HG03565 (cell line): ENCODE measurements around the gene TMEM150B.

Experiments
- ATAC-seq: cut with Tn5 transposase; IDR thresholded peaks from one replicate; pipeline ENCODE4 v1.9.1; 2021; ENCODE audit warnings: mild to moderate bottlenecking, moderate library complexity; ENCODE audit not compliant: unreplicated experiment

Gene TMEM150B

DNA sequence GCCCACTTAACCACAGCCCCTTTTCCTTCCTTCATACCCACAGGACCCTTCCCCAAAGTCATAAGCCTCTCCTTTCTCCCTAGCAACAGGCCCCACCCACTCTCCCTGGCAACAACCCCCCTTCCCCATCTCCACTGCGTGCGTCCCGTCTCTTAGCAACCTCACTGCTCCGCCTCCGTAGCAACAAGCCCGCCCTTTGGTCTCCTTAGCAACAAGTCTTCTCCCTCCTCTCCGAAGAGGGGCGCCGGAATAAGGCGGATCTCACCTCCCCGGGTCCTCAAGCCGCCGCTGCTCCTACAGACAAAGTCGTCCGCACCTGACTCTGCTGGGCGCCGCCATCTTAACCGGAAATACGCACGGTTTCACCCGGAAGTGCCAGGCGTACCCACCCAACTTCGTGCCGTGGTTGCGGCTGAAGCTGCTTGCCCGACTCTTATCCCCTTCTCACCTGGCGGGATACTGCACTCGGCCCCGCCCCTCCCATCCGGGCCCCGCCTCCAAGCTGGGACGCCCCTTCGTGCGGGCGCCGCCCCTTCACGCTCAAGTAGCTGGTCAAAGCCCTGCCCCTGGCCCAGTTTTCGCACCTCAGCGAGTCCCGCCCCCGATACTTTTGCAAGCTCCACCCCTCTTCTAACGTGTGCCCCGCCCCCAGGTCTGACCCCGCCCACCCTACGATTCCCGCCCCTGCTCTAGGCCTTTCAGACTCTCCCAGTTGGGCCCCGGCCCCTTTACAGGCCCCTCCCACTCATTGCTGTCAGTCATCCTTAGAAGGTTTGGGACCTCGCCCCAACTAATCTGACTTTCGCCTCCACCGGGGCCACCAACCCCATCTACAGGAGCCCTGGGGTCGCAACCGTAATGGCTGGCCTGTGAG lies 45.1 kb downstream of the TMEM150B start, which contains the start of gene HSPBP1:
HSPBP1 (minus strand) TSS at position 341 of the 874 bp plus-strand sequence. CDS start 502 bp downstream, outside the sequence.
- peak; percentile 40 for ATAC-seq

DNA sequence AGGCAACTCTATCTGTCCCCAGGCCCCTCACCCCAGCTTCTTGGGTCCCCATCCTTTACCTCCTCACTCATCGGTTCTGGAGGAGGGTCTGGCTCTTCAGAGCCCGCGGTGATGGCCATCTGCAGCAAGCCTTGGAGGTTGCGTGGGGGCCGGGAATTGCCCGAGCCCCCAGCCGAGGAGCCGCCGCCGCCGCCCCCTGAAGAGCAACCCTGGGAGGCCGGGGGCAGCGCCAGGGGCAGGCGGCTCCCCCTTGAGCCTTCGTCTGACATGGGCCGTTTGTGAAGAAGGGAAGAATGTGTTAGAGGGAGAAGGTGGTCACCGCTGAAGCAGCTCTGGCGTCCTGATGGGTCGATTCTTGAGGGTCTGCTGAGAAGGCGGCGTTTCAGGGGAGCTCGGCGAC lies 45.8 kb downstream of the TMEM150B start:
- no peak for ATAC-seq

DNA sequence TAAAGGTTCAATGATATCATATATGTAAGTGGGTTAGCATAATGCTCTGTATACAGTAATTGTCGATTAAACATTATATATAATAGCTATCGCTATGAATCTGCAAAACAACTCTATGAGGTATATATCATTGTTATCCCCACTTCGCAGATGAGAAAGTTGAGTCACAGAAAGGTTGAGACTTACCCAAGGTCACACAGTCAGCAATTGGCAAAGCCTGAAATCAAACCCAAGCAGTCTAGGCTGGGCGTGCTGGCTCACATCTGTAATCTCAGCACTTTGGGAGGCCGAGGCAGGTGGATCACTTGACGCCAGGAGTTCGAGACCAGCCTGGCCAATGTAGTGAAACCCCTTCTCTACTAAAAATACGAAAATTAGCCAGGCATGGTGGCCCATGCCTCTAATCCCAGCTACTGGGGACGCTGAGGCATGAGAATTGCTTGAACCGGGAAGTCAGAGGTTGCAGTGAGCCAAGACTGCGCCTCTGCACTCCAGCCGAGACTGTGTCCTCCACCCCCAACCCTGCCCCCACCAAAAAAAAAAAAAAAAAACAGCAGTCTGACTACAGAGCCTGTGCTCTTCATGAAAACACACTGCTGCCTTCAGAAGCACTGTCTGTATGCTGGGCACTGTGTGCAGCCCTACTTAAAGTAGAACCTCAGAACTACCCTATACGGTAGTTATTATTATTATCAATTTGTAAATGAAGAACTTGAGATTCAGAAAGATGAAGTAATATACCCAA lies 46.6 kb downstream of the TMEM150B start:
- no peak for ATAC-seq

DNA sequence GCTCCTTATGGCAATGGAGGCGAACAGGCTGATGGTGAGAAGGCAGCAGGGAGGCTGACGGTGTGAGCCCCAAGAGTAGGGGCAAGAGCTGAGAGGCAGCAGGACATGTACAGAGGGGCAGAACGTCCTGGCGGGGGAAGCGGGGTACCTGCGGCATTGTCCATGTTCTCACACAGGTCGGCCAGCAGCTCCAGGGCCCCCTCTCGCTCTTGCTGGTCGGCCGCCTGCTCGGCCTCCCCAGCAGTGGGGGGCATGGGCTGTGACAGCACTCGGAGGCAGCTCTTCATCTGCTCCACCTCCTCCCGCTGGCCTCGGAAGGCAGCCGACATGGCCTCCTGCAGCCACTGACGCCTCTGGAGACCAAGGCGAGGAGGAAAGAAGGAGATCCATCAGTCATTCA lies 47.6 kb downstream of the TMEM150B start:
- no peak for ATAC-seq

DNA sequence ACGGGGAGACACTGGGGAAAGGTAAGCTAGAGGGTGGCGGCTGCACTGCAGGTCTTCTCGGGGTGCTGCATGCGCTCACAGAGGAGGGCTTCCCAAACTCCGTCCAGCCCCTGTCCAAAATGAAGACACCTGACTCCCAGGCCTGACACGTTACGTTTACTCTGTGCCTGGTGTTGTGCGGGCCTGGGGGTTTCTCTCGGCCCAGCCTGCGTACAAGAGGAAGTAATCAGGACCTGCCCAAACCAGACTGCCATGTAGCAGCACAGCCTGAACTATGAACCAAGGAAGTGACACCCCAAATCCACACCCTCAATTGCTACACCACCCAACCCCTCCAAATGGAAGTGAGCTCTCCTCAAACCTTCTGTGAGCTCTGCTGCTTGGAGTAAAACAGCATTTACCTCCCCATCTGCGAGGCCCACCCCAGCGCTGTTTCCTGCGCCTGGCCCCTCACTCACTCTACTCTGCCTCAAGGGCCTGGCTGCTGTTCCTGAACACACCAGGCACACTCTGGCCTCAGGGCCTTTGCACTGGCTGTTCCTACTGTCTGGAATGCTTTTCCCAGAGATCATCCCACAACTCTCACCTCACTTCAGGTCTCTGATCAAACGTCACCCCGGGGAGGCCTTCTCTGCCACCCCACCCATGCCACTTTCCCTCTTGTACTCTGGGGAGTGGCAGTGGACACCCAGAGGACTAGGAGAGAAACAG lies 48.3 kb downstream of the TMEM150B start:
- ATAC-seq, result peak; percentile 13

DNA sequence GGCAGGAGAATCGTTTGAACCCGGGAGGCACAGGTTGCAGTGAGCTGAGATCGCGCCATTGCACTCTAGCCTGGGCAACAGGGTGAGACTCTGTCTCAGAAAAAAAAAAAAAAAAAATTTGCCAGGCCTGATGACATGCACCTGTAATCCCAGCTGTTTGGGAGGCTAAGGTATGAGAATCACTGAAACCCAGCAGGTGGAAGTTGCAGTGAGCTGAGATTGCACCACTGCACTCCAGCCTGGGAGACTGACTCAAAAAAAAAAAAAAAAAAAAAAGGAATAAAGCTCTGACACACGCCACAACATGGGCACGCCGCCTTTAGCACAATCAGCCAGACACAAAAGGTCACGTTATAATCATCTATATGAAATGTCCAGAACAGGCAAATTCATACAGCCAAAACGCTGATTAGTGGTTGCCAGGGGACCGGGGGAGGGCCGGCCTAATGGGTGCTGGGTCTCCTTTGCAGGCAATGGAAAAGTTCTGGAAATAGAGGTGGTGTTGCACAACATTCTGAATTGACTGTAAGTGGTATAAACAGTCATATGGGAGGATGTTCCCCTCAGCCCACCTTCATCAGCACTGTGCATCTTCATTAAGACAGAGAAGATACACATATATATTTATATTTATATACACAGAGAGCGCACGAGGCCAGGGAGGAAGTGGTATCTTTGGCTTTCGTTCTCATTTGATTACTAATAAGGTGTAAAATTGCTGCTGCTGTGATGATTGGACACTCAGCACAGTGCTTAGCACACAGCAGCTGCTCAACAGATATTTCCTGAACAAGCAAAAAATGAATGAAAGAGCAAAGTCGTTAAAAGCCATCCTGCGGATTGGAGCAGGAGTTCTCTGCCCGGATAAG lies 49.1 kb downstream of the TMEM150B start:
- peak; percentile 35 for ATAC-seq

DNA sequence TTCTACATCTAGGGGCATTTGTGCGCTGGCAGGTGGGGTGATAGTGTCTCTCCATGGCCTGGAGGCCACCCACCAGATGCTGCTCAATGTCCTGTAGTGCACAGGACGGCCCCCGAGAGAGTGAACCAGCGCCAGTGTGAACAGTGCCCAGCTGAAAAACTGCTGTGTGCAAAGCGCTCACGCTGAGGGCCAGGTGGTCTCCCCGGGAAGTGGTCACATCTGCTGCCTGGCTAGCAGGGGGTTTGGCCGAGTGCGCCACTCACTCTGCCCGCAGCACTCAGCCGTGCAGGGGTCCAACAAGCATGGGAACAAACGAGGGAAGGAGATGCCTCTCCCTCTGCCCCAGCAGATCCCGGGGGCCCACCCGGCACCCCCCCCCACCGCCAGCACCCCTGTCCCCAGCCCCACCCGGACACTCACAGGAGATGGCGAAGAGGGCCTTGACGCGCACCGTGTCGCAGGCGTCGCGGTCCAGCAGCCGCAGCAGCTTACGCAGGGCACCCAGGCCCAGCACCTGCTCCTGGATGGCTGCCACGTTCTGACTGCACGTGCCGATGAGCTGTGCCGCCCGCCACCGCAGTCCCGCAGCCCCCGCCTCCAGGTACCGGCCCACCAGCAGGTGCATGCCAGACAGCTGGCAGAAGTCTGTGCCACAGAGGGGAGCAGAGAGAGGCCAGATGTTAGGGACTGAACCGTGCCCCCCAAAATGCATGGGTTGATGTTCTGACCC lies 51.0 kb downstream of the TMEM150B start:
- ATAC-seq, result no peak

DNA sequence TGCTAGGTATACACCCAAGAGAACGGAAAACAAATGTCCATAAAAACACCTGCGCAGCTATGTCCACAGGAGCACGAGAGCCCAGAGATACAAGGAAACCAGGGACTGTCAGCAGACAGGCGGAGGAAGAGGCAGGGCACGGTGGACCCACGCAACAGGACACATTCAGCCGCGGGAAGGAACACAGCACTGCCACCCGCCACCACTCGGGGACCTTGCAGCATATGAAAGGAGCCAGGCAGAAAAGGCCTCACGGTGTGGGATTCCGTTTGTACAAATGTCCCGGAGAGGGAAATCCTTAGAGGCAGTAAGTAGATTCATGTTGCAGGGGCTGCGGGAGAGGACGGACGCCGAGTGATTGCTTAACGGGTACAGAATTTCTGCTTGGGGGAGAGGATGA lies 53.0 kb downstream of the TMEM150B start:
- ATAC-seq, result no peak

DNA sequence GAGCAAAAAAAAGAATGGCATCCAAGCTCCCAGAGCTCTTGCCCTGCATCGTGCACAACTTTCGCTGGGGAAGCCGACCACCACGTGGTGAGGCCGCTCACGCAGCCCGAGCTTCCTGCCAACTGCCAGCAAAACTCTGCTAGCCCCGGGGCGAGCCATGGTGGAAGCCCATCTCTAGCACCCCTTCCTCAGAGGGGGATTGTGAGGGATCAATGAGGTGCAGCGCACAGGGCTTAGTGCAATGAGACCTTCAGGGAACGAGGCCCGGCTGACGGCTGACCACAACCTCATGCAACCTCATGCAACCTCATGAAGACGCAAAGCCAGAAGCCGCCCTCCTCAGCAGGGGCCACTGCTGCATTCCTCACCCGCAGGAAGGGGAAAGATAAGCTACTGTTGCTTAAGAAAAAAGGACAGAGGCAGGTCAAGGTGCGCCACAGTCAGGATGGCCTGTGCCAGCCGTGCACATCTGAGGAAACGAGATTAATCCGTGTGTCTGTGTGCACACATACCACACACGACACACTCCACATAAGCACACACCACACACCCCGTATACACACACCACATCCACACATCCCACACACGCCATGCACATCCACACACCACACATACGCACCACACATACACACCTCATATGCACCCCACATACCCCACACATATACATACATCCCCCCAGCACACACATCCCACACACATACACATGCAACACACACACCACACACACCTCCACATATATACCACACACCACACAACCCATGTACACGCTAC lies 54.8 kb downstream of the TMEM150B start:
- ATAC-seq, result no peak

DNA sequence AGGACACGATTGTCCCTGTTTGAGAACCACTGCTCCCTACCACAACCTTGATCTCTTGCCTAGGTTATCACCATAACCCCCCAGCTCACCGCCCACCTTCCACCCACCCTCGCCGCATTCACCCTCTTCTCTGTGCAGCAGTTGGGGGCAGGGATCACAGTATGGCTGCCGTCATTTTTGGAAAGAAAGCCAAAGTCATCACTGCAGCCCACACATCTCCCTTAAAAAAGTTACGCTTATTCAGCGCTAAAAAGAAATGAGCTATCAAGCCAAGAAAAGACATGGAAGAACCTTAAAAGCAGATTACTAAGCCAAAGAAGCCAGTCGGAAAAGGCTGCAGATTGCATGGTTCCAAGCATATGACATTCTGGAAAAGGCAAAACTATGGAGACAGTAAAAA lies 55.8 kb downstream of the TMEM150B start:
- no peak for ATAC-seq

DNA sequence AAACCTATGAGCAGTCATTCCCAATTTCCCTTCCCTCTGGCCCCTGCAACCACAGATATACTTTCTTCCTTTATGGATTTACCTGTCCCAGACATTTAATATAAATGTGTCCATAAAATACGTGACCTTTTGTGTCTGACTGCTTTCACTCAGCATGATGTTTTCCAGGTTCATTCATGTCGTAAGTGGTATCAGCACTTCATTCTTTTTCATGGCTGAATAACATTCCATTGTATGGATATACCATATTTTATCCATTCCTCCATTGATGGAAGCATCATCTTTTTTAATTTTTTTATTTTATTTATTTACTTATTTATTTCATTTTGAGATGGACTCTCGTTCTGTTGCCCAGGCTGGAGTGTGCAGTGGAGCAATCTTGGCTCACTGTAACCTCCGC lies 58.3 kb downstream of the TMEM150B start:
- ATAC-seq, result no peak

DNA sequence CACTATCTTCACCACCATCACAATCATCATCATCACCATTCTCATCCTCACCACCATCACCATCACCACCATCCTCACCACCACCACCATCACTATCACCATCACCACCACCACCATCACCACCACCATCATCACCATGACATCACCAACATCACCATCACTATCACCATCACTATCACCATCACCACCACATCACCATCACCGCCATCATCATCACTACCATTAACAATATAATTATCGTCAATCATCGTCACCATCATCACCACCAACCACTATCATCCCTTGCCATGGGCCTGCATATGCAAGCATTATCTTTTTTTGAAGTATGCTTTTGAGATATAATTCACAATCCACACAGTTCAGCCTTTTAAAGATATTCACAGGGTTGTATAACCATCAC lies 58.7 kb downstream of the TMEM150B start:
- no peak for ATAC-seq

DNA sequence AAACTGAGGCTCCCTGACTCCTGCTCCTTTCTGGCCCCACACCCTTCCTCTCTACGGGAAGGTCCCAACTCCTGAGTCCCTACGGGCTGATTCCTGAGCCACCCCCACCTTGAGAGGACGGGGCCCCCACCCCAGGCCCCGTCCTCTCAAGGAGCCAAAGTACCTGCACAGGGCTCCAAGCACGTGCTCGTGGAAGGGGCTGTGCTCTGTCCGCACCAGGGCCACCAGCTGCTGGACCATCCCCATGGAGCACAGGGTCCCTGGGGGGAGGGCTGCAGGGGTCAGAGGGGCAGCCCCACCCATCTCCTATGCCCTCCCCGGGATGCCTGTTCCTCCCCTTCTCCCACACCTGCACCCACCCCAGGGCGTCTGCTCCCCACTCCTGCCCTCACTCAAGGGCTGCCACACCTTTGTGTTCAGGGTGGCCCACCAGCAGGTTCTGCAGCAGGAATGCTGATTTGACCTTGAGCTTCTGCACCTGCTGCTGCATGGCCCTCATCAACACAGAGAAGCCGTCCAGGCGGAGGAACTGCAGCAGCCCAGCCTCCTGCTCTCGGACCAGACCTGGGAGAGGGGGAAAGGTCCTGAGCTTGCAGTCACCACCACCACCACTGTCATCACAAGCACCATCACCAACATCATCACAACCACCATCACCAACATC lies 59.3 kb downstream of the TMEM150B start:
- no peak for ATAC-seq

DNA sequence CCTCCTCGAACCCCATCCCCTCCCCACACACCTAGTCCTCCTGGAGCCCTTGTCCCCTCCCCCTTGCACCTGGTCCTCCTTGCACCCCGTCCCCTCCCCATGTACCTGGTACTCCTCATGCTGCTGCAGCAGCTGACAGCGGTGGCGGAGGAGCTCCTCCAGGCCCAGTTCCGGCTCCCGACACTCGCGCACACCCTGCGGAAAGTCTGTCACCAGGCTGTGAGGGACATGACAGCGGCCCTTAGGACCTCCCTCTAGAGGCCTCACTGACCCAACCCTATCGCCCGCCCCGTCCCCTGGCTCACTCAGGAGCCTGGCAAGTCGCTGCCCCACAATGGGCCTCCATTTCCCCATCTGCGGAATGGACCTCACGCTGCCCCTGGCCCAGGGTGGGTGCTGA lies 60.0 kb downstream of the TMEM150B start:
- ATAC-seq, result no peak

DNA sequence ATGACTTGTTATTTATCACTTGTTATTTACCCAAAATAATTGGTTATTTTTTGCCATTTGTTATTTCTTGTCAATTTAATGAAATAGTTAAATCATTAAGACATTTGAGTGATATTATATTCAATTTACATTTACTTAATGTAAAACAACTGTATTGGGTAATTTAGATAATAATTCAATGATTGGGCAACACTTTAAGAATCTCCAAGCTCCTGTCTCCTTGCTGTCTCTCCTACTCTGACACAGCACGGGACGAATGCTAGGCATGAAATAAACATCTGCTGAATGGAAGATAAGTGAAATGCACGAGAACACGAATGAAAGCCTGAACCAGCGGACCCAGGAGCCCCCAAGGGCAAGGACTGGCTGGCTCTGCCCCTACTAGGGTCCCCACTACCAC lies 60.6 kb downstream of the TMEM150B start:
- ATAC-seq, result no peak
